ENCODE measurements around the gene CGA. TPM values are rescaled to one million over a fixed set of nuclear protein-coding genes. Genes with fewer than 3 reads are reported as not detected.

CGA gene
- total RNA-seq, 1 donor from 2014 or later = not detected

Other genes with a start within 250 kb of the CGA start
- gene HTR1E, start 157.6 kb downstream of the CGA start, total RNA-seq = not detected
- gene ZNF292, start 60.5 kb upstream of the CGA start, total RNA-seq = 109 TPM
- gene SMIM8, start 227.5 kb upstream of the CGA start, total RNA-seq = 23.6 TPM
- gene GJB7, start 234.2 kb upstream of the CGA start, total RNA-seq = not detected
- gene C6orf163, start 249.7 kb upstream of the CGA start, total RNA-seq = 6.4 TPM

Measured in temporal lobe (tissue), 1 donor.